GM12878 (cell line): ENCODE results near the gene AGAP2. TPM values are rescaled to one million over a fixed set of nuclear protein-coding genes. Genes with fewer than 3 reads are reported as not detected.

Experiments used
- BCL11A ChIP-seq: IDR thresholded peaks from 2 replicates; pipeline ENCODE4 v1.6.1; 2011; ENCODE audit warnings: low read depth, low read length
- CBX5 ChIP-seq: sonication (generic); IDR thresholded peaks from 2 replicates; pipeline ENCODE4 v1.6.1; 2016; ENCODE audit warnings: low read depth, moderate library complexity, mild to moderate bottlenecking, inconsistent platforms
- CREM ChIP-seq: IDR thresholded peaks from 2 replicates; pipeline ENCODE4 v1.6.1; 2014; ENCODE audit warnings: antibody characterized with exemption, low read depth
- IRF4 ChIP-seq: IDR thresholded peaks from 2 replicates; pipeline ENCODE4 v1.6.1; 2011; ENCODE audit warnings: low read depth, low read length
- JUND ChIP-seq: IDR thresholded peaks from 2 replicates; pipeline ENCODE4 v1.6.1; 2012; ENCODE audit warnings: low read depth, mild to moderate bottlenecking, low read length, improper control_type of control experiment, moderate library complexity
- PAX5 ChIP-seq: IDR thresholded peaks from 2 replicates; pipeline ENCODE4 v1.6.1; 2011; ENCODE audit warnings: low read depth, low read length, borderline replicate concordance
- POLR2A ChIP-seq: IDR thresholded peaks from 2 replicates; pipeline ENCODE4 v1.6.1; 2011; ENCODE audit warnings: low read depth, mild to moderate bottlenecking, low read length
- POU2F2 ChIP-seq: IDR thresholded peaks from 3 replicates; pipeline ENCODE4 v1.6.1; 2011; ENCODE audit warnings: low read depth, mild to moderate bottlenecking, low read length, borderline replicate concordance
- RBBP5 ChIP-seq: fragments of 200-600 bp; sonication (generic); conservative IDR thresholded peaks from 2 replicates; pipeline ENCODE4 v1.6.1; 2016
- RCOR1 ChIP-seq: conservative IDR thresholded peaks from 2 replicates; pipeline ENCODE4 v1.6.1; 2012; ENCODE audit warnings: low read depth, low read length, improper control_type of control experiment
- RELA ChIP-seq: fragments of 450-650 bp; IDR thresholded peaks from 2 replicates; pipeline ENCODE4 v1.8.0; 2014; ENCODE audit warnings: borderline replicate concordance; ENCODE audit not compliant: partially characterized antibody
- SMAD1 ChIP-seq: fragments of 450-650 bp; IDR thresholded peaks from 2 replicates; pipeline ENCODE4 v1.6.1; 2018; ENCODE audit warnings: mild to moderate bottlenecking, low read depth; ENCODE audit not compliant: partially characterized antibody
- SP1 ChIP-seq: IDR thresholded peaks from one replicate; pipeline ENCODE4 v1.6.1; 2011; ENCODE audit warnings: low read depth, low read length
- TAF1 ChIP-seq: IDR thresholded peaks from 2 replicates; pipeline ENCODE4 v1.6.1; 2011; ENCODE audit warnings: mild to moderate bottlenecking, low read depth, low read length, borderline replicate concordance
- TCF7 ChIP-seq: IDR thresholded peaks from 2 replicates; pipeline ENCODE4 v1.6.1; 2014; ENCODE audit warnings: antibody characterized with exemption, borderline replicate concordance
- ZNF217 ChIP-seq: fragments of 450-650 bp; IDR thresholded peaks from 2 replicates; pipeline ENCODE4 v1.6.1; 2017; ENCODE audit warnings: antibody characterized with exemption, mild to moderate bottlenecking
- ZSCAN29 ChIP-seq: fragments of 450-650 bp; IDR thresholded peaks from 2 replicates; pipeline ENCODE4 v1.6.1; 2017; ENCODE audit warnings: mild to moderate bottlenecking, moderate library complexity
- polyA plus RNA-seq, 11 experiments: library from polyadenylated mRNA; depleted of rRNA in 4 of 11; unstranded in 6 of 11; stranded (reverse) in 5 of 11; fragments of >200 nt; fragmentation: Nextera tagmentation in 4 of 11; fragmentation: Illumina TruSeq in 1 of 11; extraction: Ambion mirVana in 4 of 11; extraction: Trizol in 1 of 11; gene quantifications; 1 replicate in 1 of 11; 2 replicates in 10 of 11; pipeline versions ENCODE4 v1.2.1 to v1.2.3, GENCODE V29; 2011 to 2016; ENCODE audit warnings: inconsistent platforms in 2 of 11, missing spikeins in 2 of 11, low read depth in 1 of 11
- total RNA-seq, 4 experiments: library from RNA; depleted of rRNA in 3 of 4; stranded (reverse); fragments of >200 nt in 3 of 4; fragmentation: Illumina TruSeq in 1 of 4; extraction: Trizol in 1 of 4; gene quantifications; 2 replicates each; pipeline versions ENCODE4 v1.2.1 to v1.2.3, GENCODE V29; 2013 to 2021
- TF ChIP-seq, protein P1 (sequence below): IDR thresholded peaks from 2 replicates; pipeline ENCODE4 v1.6.1; 2011; ENCODE audit warnings: mild to moderate bottlenecking, low read depth, low read length, moderate library complexity; ENCODE audit not compliant: insufficient replicate concordance
- TF ChIP-seq, protein P2 (sequence below): fragments of 450-650 bp; IDR thresholded peaks from 2 replicates; pipeline ENCODE4 v1.6.1; 2016; ENCODE audit warnings: mild to moderate bottlenecking, moderate library complexity, borderline replicate concordance
- TF ChIP-seq, protein P3 (sequence below): fragments of 150-350 bp; IDR thresholded peaks from 2 replicates; pipeline ENCODE4 v1.6.1; 2016; ENCODE audit warnings: low read depth, low read length
- TF ChIP-seq, protein P4 (sequence below): fragments of 450-650 bp; conservative IDR thresholded peaks from 2 replicates; pipeline ENCODE4 v1.6.1; 2017; ENCODE audit warnings: mild to moderate bottlenecking, moderate library complexity

The AGAP2 gene
- total and polyA plus RNA-seq, 10 of the 15 experiments (the other 5 are each of a cell fraction or from before 2014, with no cell fraction given) = 0.29 to 19.8 (median 11.0) TPM

DNA sequence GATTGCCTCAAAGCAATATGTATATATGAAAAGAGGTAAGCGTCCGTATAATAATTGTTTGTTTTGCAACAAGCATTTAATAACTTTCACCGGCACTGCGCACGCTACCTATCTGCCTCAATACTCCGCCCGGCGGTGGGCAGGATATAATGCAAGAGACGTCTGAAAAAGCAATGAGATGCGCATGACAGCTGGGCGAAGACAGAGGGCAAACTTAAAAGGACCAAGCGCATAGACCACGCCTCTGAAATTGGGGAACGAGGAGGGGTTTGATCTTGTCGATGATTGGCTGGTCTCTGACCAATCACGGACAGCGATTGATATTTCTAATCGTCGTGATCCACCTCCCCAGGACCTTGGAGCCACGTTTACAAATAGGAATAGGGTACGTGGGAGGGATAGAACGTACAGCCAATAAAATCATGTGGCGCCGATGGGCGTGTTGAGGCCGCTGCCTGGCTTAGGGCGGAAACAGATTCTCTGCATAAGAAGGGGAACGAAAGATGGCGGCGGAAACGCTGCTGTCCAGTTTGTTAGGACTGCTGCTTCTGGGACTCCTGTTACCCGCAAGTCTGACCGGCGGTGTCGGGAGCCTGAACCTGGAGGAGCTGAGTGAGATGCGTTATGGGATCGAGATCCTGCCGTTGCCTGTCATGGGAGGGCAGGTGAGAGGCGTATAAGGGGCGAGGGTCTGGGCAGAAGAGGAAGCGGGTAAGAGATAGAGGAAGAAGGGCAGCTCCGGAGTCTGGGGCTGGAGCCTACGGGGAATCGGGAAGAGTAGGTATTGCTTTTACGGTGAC lies 44.7 kb downstream of the AGAP2 start, which contains the start of gene OS9 (continued):
- TF ChIP-seq SMAD1 (peak; percentile 72), TCF7 (no peak), BCL11A (0 out of 2 replicates have a peak, but pooled peaks have one; percentile 1), SP1 (peak; percentile 97), POU2F2 (peak; percentile 82; the same call in 2 of the 3 replicates), ZNF217 (no peak), POLR2A (peak; percentile 100), CREM (peak; percentile 88), JUND (no peak), RCOR1 (peak; percentile 62; the same call in 1 of the 2 replicates), TAF1 (peak; percentile 85), PAX5 (no peak), RELA (peak; percentile 81), RBBP5 (no peak), IRF4 (no peak), ZSCAN29 (no peak), CBX5 (no peak)
- TF ChIP-seq, protein P1, sequence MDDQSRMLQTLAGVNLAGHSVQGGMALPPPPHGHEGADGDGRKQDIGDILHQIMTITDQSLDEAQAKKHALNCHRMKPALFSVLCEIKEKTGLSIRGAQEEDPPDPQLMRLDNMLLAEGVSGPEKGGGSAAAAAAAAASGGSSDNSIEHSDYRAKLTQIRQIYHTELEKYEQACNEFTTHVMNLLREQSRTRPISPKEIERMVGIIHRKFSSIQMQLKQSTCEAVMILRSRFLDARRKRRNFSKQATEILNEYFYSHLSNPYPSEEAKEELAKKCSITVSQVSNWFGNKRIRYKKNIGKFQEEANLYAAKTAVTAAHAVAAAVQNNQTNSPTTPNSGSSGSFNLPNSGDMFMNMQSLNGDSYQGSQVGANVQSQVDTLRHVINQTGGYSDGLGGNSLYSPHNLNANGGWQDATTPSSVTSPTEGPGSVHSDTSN = peak; percentile 84
- TF ChIP-seq, protein P2, sequence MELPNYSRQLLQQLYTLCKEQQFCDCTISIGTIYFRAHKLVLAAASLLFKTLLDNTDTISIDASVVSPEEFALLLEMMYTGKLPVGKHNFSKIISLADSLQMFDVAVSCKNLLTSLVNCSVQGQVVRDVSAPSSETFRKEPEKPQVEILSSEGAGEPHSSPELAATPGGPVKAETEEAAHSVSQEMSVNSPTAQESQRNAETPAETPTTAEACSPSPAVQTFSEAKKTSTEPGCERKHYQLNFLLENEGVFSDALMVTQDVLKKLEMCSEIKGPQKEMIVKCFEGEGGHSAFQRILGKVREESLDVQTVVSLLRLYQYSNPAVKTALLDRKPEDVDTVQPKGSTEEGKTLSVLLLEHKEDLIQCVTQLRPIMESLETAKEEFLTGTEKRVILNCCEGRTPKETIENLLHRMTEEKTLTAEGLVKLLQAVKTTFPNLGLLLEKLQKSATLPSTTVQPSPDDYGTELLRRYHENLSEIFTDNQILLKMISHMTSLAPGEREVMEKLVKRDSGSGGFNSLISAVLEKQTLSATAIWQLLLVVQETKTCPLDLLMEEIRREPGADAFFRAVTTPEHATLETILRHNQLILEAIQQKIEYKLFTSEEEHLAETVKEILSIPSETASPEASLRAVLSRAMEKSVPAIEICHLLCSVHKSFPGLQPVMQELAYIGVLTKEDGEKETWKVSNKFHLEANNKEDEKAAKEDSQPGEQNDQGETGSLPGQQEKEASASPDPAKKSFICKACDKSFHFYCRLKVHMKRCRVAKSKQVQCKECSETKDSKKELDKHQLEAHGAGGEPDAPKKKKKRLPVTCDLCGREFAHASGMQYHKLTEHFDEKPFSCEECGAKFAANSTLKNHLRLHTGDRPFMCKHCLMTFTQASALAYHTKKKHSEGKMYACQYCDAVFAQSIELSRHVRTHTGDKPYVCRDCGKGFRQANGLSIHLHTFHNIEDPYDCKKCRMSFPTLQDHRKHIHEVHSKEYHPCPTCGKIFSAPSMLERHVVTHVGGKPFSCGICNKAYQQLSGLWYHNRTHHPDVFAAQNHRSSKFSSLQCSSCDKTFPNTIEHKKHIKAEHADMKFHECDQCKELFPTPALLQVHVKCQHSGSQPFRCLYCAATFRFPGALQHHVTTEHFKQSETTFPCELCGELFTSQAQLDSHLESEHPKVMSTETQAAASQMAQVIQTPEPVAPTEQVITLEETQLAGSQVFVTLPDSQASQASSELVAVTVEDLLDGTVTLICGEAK = peak; percentile 62; the same call in 1 of the 2 replicates
- TF ChIP-seq, protein P3, sequence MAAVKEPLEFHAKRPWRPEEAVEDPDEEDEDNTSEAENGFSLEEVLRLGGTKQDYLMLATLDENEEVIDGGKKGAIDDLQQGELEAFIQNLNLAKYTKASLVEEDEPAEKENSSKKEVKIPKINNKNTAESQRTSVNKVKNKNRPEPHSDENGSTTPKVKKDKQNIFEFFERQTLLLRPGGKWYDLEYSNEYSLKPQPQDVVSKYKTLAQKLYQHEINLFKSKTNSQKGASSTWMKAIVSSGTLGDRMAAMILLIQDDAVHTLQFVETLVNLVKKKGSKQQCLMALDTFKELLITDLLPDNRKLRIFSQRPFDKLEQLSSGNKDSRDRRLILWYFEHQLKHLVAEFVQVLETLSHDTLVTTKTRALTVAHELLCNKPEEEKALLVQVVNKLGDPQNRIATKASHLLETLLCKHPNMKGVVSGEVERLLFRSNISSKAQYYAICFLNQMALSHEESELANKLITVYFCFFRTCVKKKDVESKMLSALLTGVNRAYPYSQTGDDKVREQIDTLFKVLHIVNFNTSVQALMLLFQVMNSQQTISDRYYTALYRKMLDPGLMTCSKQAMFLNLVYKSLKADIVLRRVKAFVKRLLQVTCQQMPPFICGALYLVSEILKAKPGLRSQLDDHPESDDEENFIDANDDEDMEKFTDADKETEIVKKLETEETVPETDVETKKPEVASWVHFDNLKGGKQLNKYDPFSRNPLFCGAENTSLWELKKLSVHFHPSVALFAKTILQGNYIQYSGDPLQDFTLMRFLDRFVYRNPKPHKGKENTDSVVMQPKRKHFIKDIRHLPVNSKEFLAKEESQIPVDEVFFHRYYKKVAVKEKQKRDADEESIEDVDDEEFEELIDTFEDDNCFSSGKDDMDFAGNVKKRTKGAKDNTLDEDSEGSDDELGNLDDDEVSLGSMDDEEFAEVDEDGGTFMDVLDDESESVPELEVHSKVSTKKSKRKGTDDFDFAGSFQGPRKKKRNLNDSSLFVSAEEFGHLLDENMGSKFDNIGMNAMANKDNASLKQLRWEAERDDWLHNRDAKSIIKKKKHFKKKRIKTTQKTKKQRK = peak; percentile 70
- TF ChIP-seq, protein P4, sequence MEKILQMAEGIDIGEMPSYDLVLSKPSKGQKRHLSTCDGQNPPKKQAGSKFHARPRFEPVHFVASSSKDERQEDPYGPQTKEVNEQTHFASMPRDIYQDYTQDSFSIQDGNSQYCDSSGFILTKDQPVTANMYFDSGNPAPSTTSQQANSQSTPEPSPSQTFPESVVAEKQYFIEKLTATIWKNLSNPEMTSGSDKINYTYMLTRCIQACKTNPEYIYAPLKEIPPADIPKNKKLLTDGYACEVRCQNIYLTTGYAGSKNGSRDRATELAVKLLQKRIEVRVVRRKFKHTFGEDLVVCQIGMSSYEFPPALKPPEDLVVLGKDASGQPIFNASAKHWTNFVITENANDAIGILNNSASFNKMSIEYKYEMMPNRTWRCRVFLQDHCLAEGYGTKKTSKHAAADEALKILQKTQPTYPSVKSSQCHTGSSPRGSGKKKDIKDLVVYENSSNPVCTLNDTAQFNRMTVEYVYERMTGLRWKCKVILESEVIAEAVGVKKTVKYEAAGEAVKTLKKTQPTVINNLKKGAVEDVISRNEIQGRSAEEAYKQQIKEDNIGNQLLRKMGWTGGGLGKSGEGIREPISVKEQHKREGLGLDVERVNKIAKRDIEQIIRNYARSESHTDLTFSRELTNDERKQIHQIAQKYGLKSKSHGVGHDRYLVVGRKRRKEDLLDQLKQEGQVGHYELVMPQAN = peak; percentile 76
